GM23338 (cell line): ENCODE results near the gene GCA.

Experiments used
- CREB1 ChIP-seq: fragments of 250-450 bp; sonication (Bioruptor Pico); IDR thresholded peaks from 2 replicates; pipeline ENCODE4 v1.5.0; 2020; ENCODE audit warnings: low read depth, mild to moderate bottlenecking, moderate library complexity
- CTCF ChIP-seq, 2 experiments: fragments of 200-600 bp in 1 of 2; sonication (generic) in 1 of 2; conservative IDR thresholded peaks; 2 replicates each; pipeline versions ENCODE4 v1.5.1 to v1.6.1; 2016 to 2017; ENCODE audit warnings: antibody characterized with exemption in 2 of 2, low read depth in 2 of 2, mild to moderate bottlenecking in 2 of 2, moderate library complexity in 1 of 2
- ETS1 ChIP-seq: IDR thresholded peaks from 2 replicates; pipeline ENCODE4 v1.6.1; 2016; ENCODE audit warnings: antibody characterized with exemption
- EZH2 ChIP-seq: fragments of 200-600 bp; sonication (generic); IDR thresholded peaks from one replicate; pipeline ENCODE4 v1.8.0; 2017; ENCODE audit warnings: antibody characterized with exemption, mild to moderate bottlenecking, low read depth; ENCODE audit not compliant: unreplicated experiment
- EZH2phosphoT487 ChIP-seq: fragments of 200-600 bp; sonication (generic); IDR thresholded peaks from one replicate; pipeline ENCODE4 v1.8.1; 2018; ENCODE audit warnings: antibody characterized with exemption; ENCODE audit not compliant: unreplicated experiment
- JUNB ChIP-seq: IDR thresholded peaks from one replicate; pipeline ENCODE4 v1.6.1; 2016; ENCODE audit warnings: antibody characterized with exemption; ENCODE audit not compliant: unreplicated experiment
- NANOG ChIP-seq: IDR thresholded peaks from 2 replicates; pipeline ENCODE4 v1.6.1; 2016; ENCODE audit warnings: antibody characterized with exemption, borderline replicate concordance
- POLR2AphosphoS5 ChIP-seq: IDR thresholded peaks from 2 replicates; pipeline ENCODE4 v1.6.1; 2016; ENCODE audit warnings: antibody characterized with exemption, low read depth
- REST ChIP-seq: IDR thresholded peaks from one replicate; pipeline ENCODE4 v1.6.1; 2018; ENCODE audit warnings: antibody characterized with exemption; ENCODE audit not compliant: unreplicated experiment
- STAT1 ChIP-seq: IDR thresholded peaks from one replicate; pipeline ENCODE4 v1.6.1; 2016; ENCODE audit warnings: antibody characterized with exemption; ENCODE audit not compliant: unreplicated experiment
- ZNF114 ChIP-seq: fragments of 250-450 bp; sonication (Bioruptor Pico); IDR thresholded peaks from 2 replicates; pipeline ENCODE4 v1.5.0; 2020; ENCODE audit warnings: mild to moderate bottlenecking, moderate library complexity
- ZNF331 ChIP-seq: fragments of 250-450 bp; sonication (Bioruptor Pico); IDR thresholded peaks from 2 replicates; pipeline ENCODE4 v1.5.0; 2020; ENCODE audit warnings: low read depth, mild to moderate bottlenecking, moderate library complexity
- ZNF462 ChIP-seq: fragments of 250-450 bp; sonication (Bioruptor Pico); IDR thresholded peaks from 2 replicates; pipeline ENCODE4 v1.5.0; 2020; ENCODE audit warnings: mild to moderate bottlenecking, moderate library complexity

GRCh38 chr2:162301877-162302276 is 42.1 kb upstream of the GCA start:
- no peak for TF ChIP-seq POLR2AphosphoS5
- TF ChIP-seq CTCF (conservative IDR thresholded peaks at IDR 0.05; ENCODE audit: low read depth in 2 of 2), result no peak
- no peak for TF ChIP-seq EZH2
- no peak for TF ChIP-seq EZH2phosphoT487
- no peak for TF ChIP-seq REST
- TF ChIP-seq JUNB, result no peak
- TF ChIP-seq CREB1, result no peak
- no peak for TF ChIP-seq ETS1
- TF ChIP-seq ZNF331 (CRISPR knock-in tag), result no peak
- no peak for TF ChIP-seq NANOG
- TF ChIP-seq STAT1, result no peak
- no peak for TF ChIP-seq ZNF114 (CRISPR knock-in tag)
- TF ChIP-seq ZNF462 (CRISPR knock-in tag), result no peak
